Measurements from ENCODE around the gene SERTAD2.

Gene SERTAD2

DNA sequence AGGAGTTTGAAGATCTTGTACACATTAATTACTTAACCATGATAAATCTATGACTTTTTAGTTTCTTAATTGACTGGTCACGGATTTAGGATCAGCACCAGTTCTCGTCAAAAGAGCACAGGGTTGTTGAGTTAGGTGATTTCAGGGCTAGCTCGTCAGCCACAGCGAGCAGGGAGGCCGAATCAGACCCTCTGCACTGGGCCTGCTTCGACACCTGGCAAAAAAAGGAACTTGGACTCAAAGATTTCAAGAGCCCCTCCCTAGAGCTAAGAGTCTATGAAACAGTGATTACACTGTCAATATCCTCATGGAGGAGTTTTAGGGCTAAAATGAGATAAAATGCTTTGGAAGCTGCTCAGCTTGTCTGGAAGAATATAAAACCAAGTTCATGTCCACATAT lies 4.6 kb upstream of the SERTAD2 start:
- Histone ChIP-seq H3K9me3 (ENCODE audit: control insufficient read depth in 2 of 2, low read length in 2 of 2) (no peaks in the 10 kb centered on the region), H3K27me3 (ENCODE audit: control insufficient read depth in 2 of 2, insufficient read depth in 2 of 2, low read length in 2 of 2) (no peaks in the 10 kb centered on the region), H3K4me3 (ENCODE audit: low read length in 2 of 2) (no peak overlapping the region), H3K36me3 (ENCODE audit: control insufficient read depth in 2 of 2, insufficient read depth in 2 of 2, low read length in 2 of 2) (no peaks in the 10 kb centered on the region), H3K27ac (ENCODE audit: low read depth in 2 of 2, low read length in 2 of 2) (peak overlapping the region in 1 of 2 donors; percentile 5), H3K9ac (ENCODE audit: low read depth in 1 of 2, low read length in 2 of 2) (no peak overlapping the region), H3K4me1 (ENCODE audit: control insufficient read depth in 2 of 2, insufficient read depth in 2 of 2, low read length in 2 of 2) (peaks cover 7 to 8% of the 10 kb centered on the region in 2 donors)

GRCh38 chr2:64657411-64657810 lies 3.7 kb upstream of the SERTAD2 start:
- Histone ChIP-seq H3K4me3 (ENCODE audit: low read length in 2 of 2) (no peak overlapping the region), H3K9ac (ENCODE audit: low read depth in 1 of 2, low read length in 2 of 2) (no peak overlapping the region), H3K4me1 (ENCODE audit: control insufficient read depth in 2 of 2, insufficient read depth in 2 of 2, low read length in 2 of 2) (peaks cover 7 to 10% of the 10 kb centered on the region in 2 donors)

GRCh38 chr2:64656379-64656778 lies 2.7 kb upstream of the SERTAD2 start:
- Histone ChIP-seq H3K27me3 (ENCODE audit: control insufficient read depth in 2 of 2, insufficient read depth in 2 of 2, low read length in 2 of 2) (no peaks in the 10 kb centered on the region), H3K36me3 (ENCODE audit: control insufficient read depth in 2 of 2, insufficient read depth in 2 of 2, low read length in 2 of 2) (no peaks in the 10 kb centered on the region), H3K4me3 (ENCODE audit: low read length in 2 of 2) (no peak overlapping the region), H3K9ac (ENCODE audit: low read depth in 1 of 2, low read length in 2 of 2) (no peak overlapping the region), H3K4me1 (ENCODE audit: control insufficient read depth in 2 of 2, insufficient read depth in 2 of 2, low read length in 2 of 2) (peaks cover 12 to 19% of the 10 kb centered on the region in 2 donors), H3K27ac (ENCODE audit: low read depth in 2 of 2, low read length in 2 of 2) (no peak overlapping the region), H3K9me3 (ENCODE audit: control insufficient read depth in 2 of 2, low read length in 2 of 2) (no peaks in the 10 kb centered on the region)

More at GRCh38 chr2:64657411-64657810, 3.7 kb upstream of the SERTAD2 start:
- no peaks in the 10 kb centered on the region for H3K27me3 ChIP-seq (ENCODE audit: control insufficient read depth in 2 of 2, insufficient read depth in 2 of 2, low read length in 2 of 2)
- H3K27ac ChIP-seq (ENCODE audit: low read depth in 2 of 2, low read length in 2 of 2), result no peak overlapping the region
- H3K9me3 ChIP-seq (ENCODE audit: control insufficient read depth in 2 of 2, low read length in 2 of 2), result no peaks in the 10 kb centered on the region
- no peaks in the 10 kb centered on the region for H3K36me3 ChIP-seq (ENCODE audit: control insufficient read depth in 2 of 2, insufficient read depth in 2 of 2, low read length in 2 of 2)

DNA sequence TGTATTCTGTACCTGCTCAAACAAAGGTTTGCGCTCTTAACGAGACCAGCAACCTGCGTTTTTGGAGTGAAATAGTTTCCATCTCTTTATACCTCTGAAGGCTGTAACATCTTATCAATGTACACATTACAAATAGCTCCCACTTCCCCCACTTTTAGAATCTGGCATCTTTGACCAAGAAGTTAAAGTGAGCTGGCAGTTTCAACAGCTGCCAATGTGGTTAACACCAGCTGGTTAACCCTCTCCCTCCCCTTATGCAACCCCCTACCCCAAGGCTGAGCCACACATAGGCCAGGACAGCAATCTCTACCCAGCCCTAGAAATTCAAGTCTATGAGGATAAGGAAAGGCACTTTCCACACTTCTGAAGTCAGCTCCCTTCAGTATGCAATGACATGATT lies 2.2 kb upstream of the SERTAD2 start:
- no peak overlapping the region for H3K4me3 ChIP-seq (ENCODE audit: low read length in 2 of 2)
- H3K9ac ChIP-seq (ENCODE audit: low read depth in 1 of 2, low read length in 2 of 2), result peak overlapping the region in 1 of 2 donors; percentile 19
- H3K4me1 ChIP-seq (ENCODE audit: control insufficient read depth in 2 of 2, insufficient read depth in 2 of 2, low read length in 2 of 2), result peaks cover 17 to 23% of the 10 kb centered on the region in 2 donors
- no peaks in the 10 kb centered on the region for H3K9me3 ChIP-seq (ENCODE audit: control insufficient read depth in 2 of 2, low read length in 2 of 2)
- H3K36me3 ChIP-seq (ENCODE audit: control insufficient read depth in 2 of 2, insufficient read depth in 2 of 2, low read length in 2 of 2), result no peaks in the 10 kb centered on the region
- no peaks in the 10 kb centered on the region for H3K27me3 ChIP-seq (ENCODE audit: control insufficient read depth in 2 of 2, insufficient read depth in 2 of 2, low read length in 2 of 2)
- H3K27ac ChIP-seq (ENCODE audit: low read depth in 2 of 2, low read length in 2 of 2), result peak overlapping the region in 1 of 2 donors; percentile 1

DNA sequence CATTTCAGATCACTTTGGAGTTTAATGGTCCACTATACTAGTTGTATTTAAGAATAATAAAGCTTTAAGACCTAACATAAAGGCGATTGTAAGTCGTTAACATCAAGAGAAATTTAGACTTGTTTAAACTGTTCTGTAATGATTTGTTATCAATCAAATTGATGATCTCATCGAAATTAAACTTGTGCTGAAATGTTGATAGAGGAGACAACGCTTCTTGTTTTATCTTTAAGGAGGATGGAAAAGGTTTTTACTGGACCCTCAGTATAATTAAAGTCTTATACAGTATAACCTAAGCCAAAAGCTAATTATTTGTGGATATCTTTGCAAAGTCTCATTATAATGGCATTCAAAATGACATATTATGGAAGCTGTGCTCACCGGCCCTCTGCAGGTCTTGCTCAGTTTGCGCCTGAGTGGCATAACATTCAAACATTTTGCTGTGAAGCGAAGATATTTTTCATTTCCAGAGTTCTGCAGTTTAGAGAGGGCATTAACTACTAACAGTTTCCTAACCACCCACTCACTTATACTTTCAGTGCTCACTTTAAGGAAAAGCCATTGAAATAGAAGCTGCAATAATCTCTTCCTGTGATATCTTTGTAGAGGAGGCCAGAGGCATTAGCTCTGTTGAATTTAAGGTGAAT lies 1.4 kb upstream of the SERTAD2 start:
- Histone ChIP-seq H3K9me3 (ENCODE audit: control insufficient read depth in 2 of 2, low read length in 2 of 2) (no peaks in the 10 kb centered on the region), H3K4me3 (ENCODE audit: low read length in 2 of 2) (peak overlapping the region in 1 of 2 donors; percentile 80), H3K27ac (ENCODE audit: low read depth in 2 of 2, low read length in 2 of 2) (peak overlapping the region in 1 of 2 donors; percentile 98), H3K9ac (ENCODE audit: low read depth in 1 of 2, low read length in 2 of 2) (peak overlapping the region in 1 of 2 donors; percentile 98), H3K27me3 (ENCODE audit: control insufficient read depth in 2 of 2, insufficient read depth in 2 of 2, low read length in 2 of 2) (no peaks in the 10 kb centered on the region), H3K4me1 (ENCODE audit: control insufficient read depth in 2 of 2, insufficient read depth in 2 of 2, low read length in 2 of 2) (peaks cover 17 to 30% of the 10 kb centered on the region in 2 donors), H3K36me3 (ENCODE audit: control insufficient read depth in 2 of 2, insufficient read depth in 2 of 2, low read length in 2 of 2) (no peaks in the 10 kb centered on the region)

- Histone ChIP-seq H3K9ac (ENCODE audit: low read depth in 1 of 2, low read length in 2 of 2) (peak overlapping the region; percentile 86 to 98), H3K36me3 (ENCODE audit: control insufficient read depth in 2 of 2, insufficient read depth in 2 of 2, low read length in 2 of 2) (no peaks in the 10 kb centered on the region), H3K4me1 (ENCODE audit: control insufficient read depth in 2 of 2, insufficient read depth in 2 of 2, low read length in 2 of 2) (peaks cover 25 to 38% of the 10 kb centered on the region in 2 donors), H3K4me3 (ENCODE audit: low read length in 2 of 2) (peak overlapping the region; percentile 80 to 83), H3K27me3 (ENCODE audit: control insufficient read depth in 2 of 2, insufficient read depth in 2 of 2, low read length in 2 of 2) (no peaks in the 10 kb centered on the region), H3K9me3 (ENCODE audit: control insufficient read depth in 2 of 2, low read length in 2 of 2) (no peaks in the 10 kb centered on the region), H3K27ac (ENCODE audit: low read depth in 2 of 2, low read length in 2 of 2) (peak overlapping the region; percentile 98 to 99)
These were observed 524 bp upstream of the SERTAD2 start for GRCh38 chr2:64654063-64654811.

DNA sequence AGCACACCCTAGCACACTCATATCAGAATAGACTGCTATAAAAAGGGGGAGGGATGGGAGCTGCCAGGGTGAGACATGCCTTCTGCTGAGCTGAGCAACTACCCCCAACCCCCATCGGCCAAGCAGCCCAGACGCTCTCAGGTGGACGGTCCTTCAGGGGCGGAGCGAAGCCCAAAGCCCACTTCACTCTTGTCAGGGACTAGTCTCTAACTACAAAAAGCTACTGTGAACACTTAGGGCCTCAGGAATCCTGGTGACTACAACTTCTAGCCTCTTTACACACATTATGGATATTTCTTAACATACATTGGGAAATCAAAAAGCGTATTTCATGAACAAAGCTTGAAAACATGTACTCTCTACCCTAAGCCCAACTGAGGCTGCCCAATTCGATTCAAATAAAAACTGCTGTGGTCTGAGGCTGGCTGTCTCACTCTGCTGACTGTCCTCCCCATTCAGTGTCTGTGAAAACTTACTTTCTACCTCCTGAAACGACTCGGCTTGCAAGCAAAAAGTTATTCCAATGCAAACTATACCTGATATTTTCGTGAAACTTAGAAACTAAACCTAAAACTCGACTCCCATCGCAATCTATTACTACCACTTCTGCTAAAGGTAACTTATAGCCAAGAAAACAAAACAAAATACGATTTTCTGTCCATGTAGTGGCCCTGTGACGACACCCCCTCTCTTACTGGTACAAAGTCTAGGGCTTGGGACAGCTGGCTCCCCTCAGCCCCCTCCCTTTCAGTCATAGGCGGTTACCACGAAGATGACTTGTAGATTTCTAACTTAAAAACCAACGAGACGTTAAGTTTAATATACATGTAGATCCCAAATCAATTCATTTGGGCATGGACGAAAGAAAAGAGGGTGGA lies 1.2 kb downstream of the SERTAD2 start:
- H3K27me3 ChIP-seq (ENCODE audit: control insufficient read depth in 2 of 2, insufficient read depth in 2 of 2, low read length in 2 of 2), result no peaks in the 10 kb centered on the region
- no peaks in the 10 kb centered on the region for H3K9me3 ChIP-seq (ENCODE audit: control insufficient read depth in 2 of 2, low read length in 2 of 2)
- H3K36me3 ChIP-seq (ENCODE audit: control insufficient read depth in 2 of 2, insufficient read depth in 2 of 2, low read length in 2 of 2), result no peaks in the 10 kb centered on the region
- H3K4me3 ChIP-seq (ENCODE audit: low read length in 2 of 2), result peak overlapping the region; percentile 83 to 90
- H3K27ac ChIP-seq (ENCODE audit: low read depth in 2 of 2, low read length in 2 of 2), result peak overlapping the region; percentile 99 to 100
- peaks cover 26 to 40% of the 10 kb centered on the region in 2 donors for H3K4me1 ChIP-seq (ENCODE audit: control insufficient read depth in 2 of 2, insufficient read depth in 2 of 2, low read length in 2 of 2)
- peak overlapping the region; percentile 83 to 98 for H3K9ac ChIP-seq (ENCODE audit: low read depth in 1 of 2, low read length in 2 of 2)

- H3K9ac ChIP-seq (ENCODE audit: low read depth in 1 of 2, low read length in 2 of 2), result peak overlapping the region in 1 of 2 donors; percentile 98
- peaks cover 26 to 41% of the 10 kb centered on the region in 2 donors for H3K4me1 ChIP-seq (ENCODE audit: control insufficient read depth in 2 of 2, insufficient read depth in 2 of 2, low read length in 2 of 2)
- no peaks in the 10 kb centered on the region for H3K27me3 ChIP-seq (ENCODE audit: control insufficient read depth in 2 of 2, insufficient read depth in 2 of 2, low read length in 2 of 2)
- no peaks in the 10 kb centered on the region for H3K9me3 ChIP-seq (ENCODE audit: control insufficient read depth in 2 of 2, low read length in 2 of 2)
- no peaks in the 10 kb centered on the region for H3K36me3 ChIP-seq (ENCODE audit: control insufficient read depth in 2 of 2, insufficient read depth in 2 of 2, low read length in 2 of 2)
- peak overlapping the region; percentile 10 to 31 for H3K27ac ChIP-seq (ENCODE audit: low read depth in 2 of 2, low read length in 2 of 2)
- H3K4me3 ChIP-seq (ENCODE audit: low read length in 2 of 2), result no peak overlapping the region
These were observed 2.1 kb downstream of the SERTAD2 start for GRCh38 chr2:64651590-64651989.

- Histone ChIP-seq H3K9me3 (ENCODE audit: control insufficient read depth in 2 of 2, low read length in 2 of 2) (no peaks in the 10 kb centered on the region), H3K27ac (ENCODE audit: low read depth in 2 of 2, low read length in 2 of 2) (no peak overlapping the region), H3K36me3 (ENCODE audit: control insufficient read depth in 2 of 2, insufficient read depth in 2 of 2, low read length in 2 of 2) (no peaks in the 10 kb centered on the region), H3K4me3 (ENCODE audit: low read length in 2 of 2) (peak overlapping the region in 1 of 2 donors; percentile 14), H3K9ac (ENCODE audit: low read depth in 1 of 2, low read length in 2 of 2) (no peak overlapping the region), H3K27me3 (ENCODE audit: control insufficient read depth in 2 of 2, insufficient read depth in 2 of 2, low read length in 2 of 2) (no peaks in the 10 kb centered on the region), H3K4me1 (ENCODE audit: control insufficient read depth in 2 of 2, insufficient read depth in 2 of 2, low read length in 2 of 2) (peaks cover 26 to 48% of the 10 kb centered on the region in 2 donors)
These were observed 2.9 kb downstream of the SERTAD2 start for GRCh38 chr2:64650722-64651338.
